Liver (tissue), 9 donors: ENCODE data around the gene GINM1. TPM values are rescaled to one million over a fixed set of nuclear protein-coding genes. Genes with fewer than 3 reads are reported as not detected.

Source experiments
- DNase-seq: peaks from one replicate; pipeline ENCODE4 v3.0.0-alpha.2; 2017; ENCODE audit warnings: low spot score
- H3K27ac ChIP-seq, 2 donors: one replicate each; pipeline ENCODE4 v1.7.0; 2013; ENCODE audit warnings: inconsistent platforms in 2 of 2, low read length in 2 of 2, control low read depth in 1 of 2, low read depth in 1 of 2, mild to moderate bottlenecking in 1 of 2
- H3K27me3 ChIP-seq, 4 donors: one replicate each; pipeline versions ENCODE4 v1.6.1 to v1.7.0; 2013; ENCODE audit warnings: low read length in 3 of 4, inconsistent platforms in 1 of 4, mild to moderate bottlenecking in 1 of 4, moderate library complexity in 1 of 4; ENCODE audit not compliant: control insufficient read depth in 4 of 4, insufficient read depth in 4 of 4
- H3K36me3 ChIP-seq, 4 donors: one replicate each; pipeline versions ENCODE4 v1.6.1 to v1.7.0; 2013; ENCODE audit warnings: low read length in 3 of 4, mild to moderate bottlenecking in 3 of 4, low read depth in 1 of 4, moderate library complexity in 1 of 4; ENCODE audit not compliant: control insufficient read depth in 4 of 4, insufficient read depth in 3 of 4
- H3K4me1 ChIP-seq, 4 donors: one replicate each; pipeline versions ENCODE4 v1.6.1 to v1.7.0; 2013; ENCODE audit warnings: low read length in 3 of 4, mild to moderate bottlenecking in 3 of 4, moderate library complexity in 1 of 4; ENCODE audit not compliant: control insufficient read depth in 4 of 4, insufficient read depth in 4 of 4
- H3K4me3 ChIP-seq, 3 donors: one replicate each; pipeline versions ENCODE4 v1.6.1 to v1.7.0; 2013; ENCODE audit warnings: low read length in 3 of 3, control low read depth in 1 of 3, low read depth in 1 of 3, mild to moderate bottlenecking in 1 of 3
- H3K9ac ChIP-seq, 2 donors: one replicate each; pipeline ENCODE4 v1.7.0; 2013; ENCODE audit warnings: low read length in 2 of 2, mild to moderate bottlenecking in 2 of 2, moderate library complexity in 2 of 2, control low read depth in 1 of 2, low read depth in 1 of 2
- H3K9me3 ChIP-seq, 4 donors: one replicate each; pipeline versions ENCODE4 v1.6.1 to v1.7.0; 2013; ENCODE audit warnings: low read length in 3 of 4; ENCODE audit not compliant: control insufficient read depth in 4 of 4
- ATF3 ChIP-seq: IDR thresholded peaks from 2 replicates; pipeline ENCODE4 v1.6.1; 2016; ENCODE audit warnings: antibody characterized with exemption
- CTCF ChIP-seq: fragments of 150-350 bp; IDR thresholded peaks from 2 replicates; pipeline ENCODE4 v1.5.1; 2017; ENCODE audit warnings: improper control_type of control experiment, low read depth, low read length; ENCODE audit not compliant: missing input control
- EGR1 ChIP-seq, 2 donors: IDR thresholded peaks; 2 replicates each; pipeline ENCODE4 v1.6.1; 2016 to 2018; ENCODE audit warnings: antibody characterized with exemption in 2 of 2, low read depth in 2 of 2
- FOXA1 ChIP-seq: IDR thresholded peaks from 2 replicates; pipeline ENCODE4 v1.6.1; 2016; ENCODE audit warnings: antibody characterized with exemption
- FOXA2 ChIP-seq: IDR thresholded peaks from 2 replicates; pipeline ENCODE4 v1.6.1; 2016; ENCODE audit warnings: antibody characterized with exemption
- GABPA ChIP-seq, 2 donors: IDR thresholded peaks in 1 of 2; conservative IDR thresholded peaks in 1 of 2; 2 replicates each; pipeline ENCODE4 v1.6.1; 2016; ENCODE audit warnings: antibody characterized with exemption in 2 of 2, mild to moderate bottlenecking in 1 of 2, moderate library complexity in 1 of 2
- HNF4A ChIP-seq, 2 donors: conservative IDR thresholded peaks; 2 replicates each; pipeline ENCODE4 v1.6.1; 2016; ENCODE audit warnings: antibody characterized with exemption in 2 of 2, mild to moderate bottlenecking in 2 of 2
- HNF4G ChIP-seq: IDR thresholded peaks from 2 replicates; pipeline ENCODE4 v1.6.1; 2016; ENCODE audit warnings: antibody characterized with exemption
- JUND ChIP-seq, 2 donors: IDR thresholded peaks; 2 replicates each; pipeline ENCODE4 v1.6.1; 2016; ENCODE audit warnings: antibody characterized with exemption in 2 of 2
- MAX ChIP-seq: IDR thresholded peaks from 2 replicates; pipeline ENCODE4 v1.6.1; 2016; ENCODE audit warnings: antibody characterized with exemption
- NR2F2 ChIP-seq: IDR thresholded peaks from 2 replicates; pipeline ENCODE4 v1.6.1; 2016; ENCODE audit warnings: antibody characterized with exemption
- RAD21 ChIP-seq, 2 donors: IDR thresholded peaks; 2 replicates each; pipeline ENCODE4 v1.6.1; 2016; ENCODE audit warnings: antibody characterized with exemption in 2 of 2, mild to moderate bottlenecking in 2 of 2
- REST ChIP-seq: IDR thresholded peaks from 2 replicates; pipeline ENCODE4 v1.6.1; 2016; ENCODE audit warnings: antibody characterized with exemption, mild to moderate bottlenecking
- RXRA ChIP-seq, 2 donors: IDR thresholded peaks; 2 replicates each; pipeline ENCODE4 v1.6.1; 2017 to 2018; ENCODE audit warnings: antibody characterized with exemption in 2 of 2, mild to moderate bottlenecking in 1 of 2
- SP1 ChIP-seq: IDR thresholded peaks from 2 replicates; pipeline ENCODE4 v1.6.1; 2018; ENCODE audit warnings: antibody characterized with exemption, mild to moderate bottlenecking
- TAF1 ChIP-seq: conservative IDR thresholded peaks from 2 replicates; pipeline ENCODE4 v1.6.1; 2016; ENCODE audit warnings: antibody characterized with exemption, mild to moderate bottlenecking
- YY1 ChIP-seq: IDR thresholded peaks from 2 replicates; pipeline ENCODE4 v1.6.1; 2016; ENCODE audit warnings: antibody characterized with exemption, mild to moderate bottlenecking
- WGBS: extraction: QIAGEN DNeasy Blood & Tissue Kit; methylation state at CpG from one replicate; pipeline ENCODE4 v1.1.7; 2013; 5-methylcytosine and 5-hydroxymethylcytosine counted together
- polyA plus RNA-seq, 2 donors: library from polyadenylated mRNA; stranded (reverse) in 1 of 2; unstranded in 1 of 2; fragments of 200-250 nt in 1 of 2; fragments of >200 nt in 1 of 2; fragmentation: Nextera tagmentation in 1 of 2; extraction: Ambion mirVana in 1 of 2; gene quantifications; one replicate each; pipeline versions ENCODE4 v1.2.1 to v1.2.3, GENCODE V29; 2013 to 2015
- total RNA-seq, 2 donors: library from RNA; depleted of rRNA; stranded (reverse); fragments of >200 nt; gene quantifications; one replicate each; pipeline ENCODE4 v1.2.3, GENCODE V29; 2014
- donor health status: healthy.
- donor health status: healthy.
- donor health status: healthy.
- donor health status: healthy.
- donor health status: healthy.

Gene GINM1
- total and polyA plus RNA-seq, 4 donors: 20.1 to 30.2 (median 21.9) TPM

GRCh38 chr6:149593408-149593807, 27.2 kb downstream of the GINM1 start:
- Histone ChIP-seq H3K36me3 (peaks cover 11 to 35% (median 30%) of the 10 kb centered on the region in 4 donors), H3K4me1 (peaks cover 0 to 7% (median 0%) of the 10 kb centered on the region in 4 donors), H3K4me3 (no peak overlapping the region), H3K9ac (no peak overlapping the region), H3K27ac (no peak overlapping the region), H3K9me3 (no peaks in the 10 kb centered on the region), H3K27me3 (no peaks in the 10 kb centered on the region)
- DNase-seq: no peak
- WGBS: 97% methylated on average over 1 of the region's 1 CpG
- TF ChIP-seq RAD21 (IDR thresholded peaks at IDR 0.05): no peak
- no peak for TF ChIP-seq MAX
- no peak for TF ChIP-seq NR2F2
- TF ChIP-seq CTCF: no peak
- TF ChIP-seq FOXA1: no peak
- TF ChIP-seq RXRA (IDR thresholded peaks at IDR 0.05): no peak
- no peak for TF ChIP-seq HNF4G
- TF ChIP-seq REST: no peak
- TF ChIP-seq YY1: no peak
- TF ChIP-seq TAF1: no peak
- no peak for TF ChIP-seq JUND (IDR thresholded peaks at IDR 0.05)
- TF ChIP-seq ATF3: no peak
- TF ChIP-seq EGR1 (IDR thresholded peaks at IDR 0.05; ENCODE audit: low read depth in 2 of 2): no peak
- TF ChIP-seq HNF4A (conservative IDR thresholded peaks at IDR 0.05): no peak
- TF ChIP-seq SP1: no peak
- no peak for TF ChIP-seq FOXA2

- H3K27me3 ChIP-seq: no peaks in the 10 kb centered on the region
- 100% methylated on average over 4 of the region's 4 CpGs for WGBS
- TF ChIP-seq YY1: no peak
- TF ChIP-seq CTCF: no peak
- no peak for TF ChIP-seq RXRA (IDR thresholded peaks at IDR 0.05)
- TF ChIP-seq ATF3: no peak
- TF ChIP-seq REST: no peak
- TF ChIP-seq GABPA (IDR thresholded peaks at IDR 0.05 in 1 of 2, conservative IDR thresholded peaks at IDR 0.05 in 1 of 2): no peak
- no peak for TF ChIP-seq JUND (IDR thresholded peaks at IDR 0.05)
- no peak overlapping the region for H3K4me3 ChIP-seq
- no peak overlapping the region for H3K27ac ChIP-seq
- H3K9ac ChIP-seq: no peak overlapping the region
- H3K36me3 ChIP-seq: peaks cover 8 to 16% (median 14%) of the 10 kb centered on the region in 4 donors
- no peaks in the 10 kb centered on the region for H3K4me1 ChIP-seq
- DNase-seq: no peak
- no peaks in the 10 kb centered on the region for H3K9me3 ChIP-seq
These were observed 34.3 kb downstream of the GINM1 start for GRCh38 chr6:149600508-149600907.
